Measurements from ENCODE around the gene TRIP10.
"Not testable (repeated sequence)": the region's sequence is repeated elsewhere in the genome, so short reads cannot be mapped to it uniquely, and the experiment has no call there.

Gene TRIP10

DNA sequence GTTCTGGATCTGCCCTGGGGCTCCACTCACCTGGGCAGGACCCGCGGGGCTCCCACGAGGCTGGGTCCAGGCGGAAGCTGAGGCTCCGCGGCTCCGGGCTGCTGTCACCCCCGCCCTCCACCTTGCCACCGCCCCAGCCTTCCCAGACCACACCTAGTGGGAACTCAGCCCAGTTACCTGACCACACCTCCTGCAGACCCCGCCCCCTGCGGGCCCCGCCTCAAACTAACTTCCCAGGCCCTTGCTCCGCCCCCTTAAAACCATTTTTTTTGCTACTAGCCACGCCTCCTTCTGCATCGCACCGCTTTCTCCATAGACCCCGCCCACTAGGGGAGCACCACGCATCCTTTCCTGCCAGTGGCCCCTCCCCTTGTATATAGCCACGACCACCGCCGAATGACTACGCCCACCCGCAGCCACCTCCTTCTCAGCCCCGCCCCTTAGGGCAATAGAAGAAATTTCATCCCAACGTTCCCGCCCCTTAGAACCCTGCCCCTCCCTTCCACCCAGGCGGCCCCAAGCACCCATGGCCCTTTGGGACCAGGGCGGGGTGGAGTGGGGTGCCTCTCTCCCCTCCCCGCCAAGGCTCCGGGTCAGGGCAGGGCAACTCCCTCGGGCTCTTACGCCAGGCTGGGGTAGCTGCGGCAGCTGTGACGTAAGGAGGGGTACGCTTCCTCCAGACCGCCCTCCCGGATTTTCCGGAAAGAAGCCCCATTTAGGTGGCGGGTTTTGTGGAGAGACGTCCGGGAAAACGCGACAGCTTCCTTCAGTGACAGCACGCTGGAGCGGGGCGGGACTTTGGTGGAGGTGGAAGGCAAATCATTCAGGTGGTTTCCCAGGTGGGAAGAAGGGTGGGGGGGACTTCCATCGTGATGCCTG lies 28.1 kb downstream of the TRIP10 start, which contains the start of gene SH2D3A:
Gene SH2D3A (minus strand): TSS at position 79 of the 879 bp plus-strand sequence. CDS start 3,687 bp downstream, outside the sequence.
- no peak for DNase-seq (ENCODE audit: low read depth)

DNA sequence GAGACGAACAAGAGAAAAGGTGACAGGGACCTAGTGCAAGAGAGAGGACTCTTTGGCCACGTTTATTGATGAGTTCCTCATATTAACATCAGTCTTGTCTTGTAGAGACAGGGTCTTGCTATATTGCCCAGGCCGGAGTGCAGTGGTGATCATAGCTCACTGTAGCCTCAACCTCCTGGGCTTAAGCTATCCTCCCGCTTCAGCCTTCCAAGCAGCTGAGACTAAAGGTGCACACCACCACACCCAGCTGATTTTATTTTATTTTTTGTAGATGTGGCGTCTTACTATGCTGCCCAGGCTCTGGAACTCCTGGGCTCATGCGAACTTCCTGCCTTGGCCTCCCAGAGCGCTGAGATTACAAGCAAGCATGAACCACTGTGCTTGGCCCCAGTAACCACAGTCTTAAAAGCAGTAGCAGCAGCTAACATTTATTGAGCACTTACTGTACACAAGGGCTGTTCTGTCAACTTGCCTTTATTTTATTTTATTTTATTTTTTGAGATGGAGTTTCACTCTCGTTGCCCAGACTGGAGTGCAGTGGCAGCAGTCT lies 28.8 kb downstream of the TRIP10 start:
- DNase-seq (ENCODE audit: low read depth) = no peak

DNA sequence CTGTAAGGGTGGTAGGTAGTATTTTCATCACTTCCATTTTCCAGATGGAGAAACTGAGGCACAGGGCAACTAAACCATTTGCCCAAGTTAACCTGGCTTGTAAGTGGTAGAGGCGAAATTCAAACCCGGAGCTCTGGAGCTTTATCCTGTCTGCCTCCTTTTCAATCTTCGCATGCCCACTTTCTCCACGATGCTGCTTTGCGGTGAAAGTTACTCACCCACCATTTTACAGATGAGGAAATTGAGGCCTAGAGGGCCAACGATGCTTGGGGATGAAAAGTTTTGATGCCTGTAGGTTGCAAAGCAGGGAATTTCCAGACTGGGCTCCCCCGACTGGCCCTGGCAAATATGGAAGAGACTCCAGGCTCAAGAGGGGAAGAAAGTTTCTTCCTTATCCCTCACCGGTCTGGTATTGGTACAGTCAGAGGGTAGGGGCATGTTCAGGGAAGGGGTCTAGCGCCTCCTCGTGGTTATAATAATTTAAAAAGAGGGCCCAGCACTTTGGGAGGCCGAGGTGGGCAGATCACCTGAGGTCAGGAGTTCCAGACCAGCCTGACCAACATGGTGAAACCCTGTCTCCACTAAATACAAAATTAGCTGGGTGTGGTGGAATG lies 29.6 kb downstream of the TRIP10 start:
- DNase-seq (ENCODE audit: low read depth) = no peak

DNA sequence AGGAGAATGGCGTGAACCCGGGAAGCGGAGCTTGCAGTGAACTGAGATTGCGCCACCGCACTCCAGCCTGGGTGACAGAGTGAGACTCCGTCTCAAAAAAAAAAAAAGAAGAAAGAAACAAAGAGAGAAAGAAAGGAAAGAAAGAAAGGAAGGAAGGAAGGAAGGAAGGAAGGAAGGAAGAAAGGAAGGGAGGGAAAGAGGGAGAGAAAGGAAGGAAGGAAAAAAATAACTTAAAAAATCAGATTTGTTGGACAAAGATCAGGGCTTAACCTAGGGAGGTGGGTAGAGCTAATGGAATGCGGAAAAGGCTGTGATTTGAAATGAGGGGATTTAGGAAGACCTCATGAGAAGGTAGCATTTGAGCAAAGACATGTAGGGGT lies 32.2 kb downstream of the TRIP10 start:
- DNase-seq (ENCODE audit: low read depth) = not testable (repeated sequence)

DNA sequence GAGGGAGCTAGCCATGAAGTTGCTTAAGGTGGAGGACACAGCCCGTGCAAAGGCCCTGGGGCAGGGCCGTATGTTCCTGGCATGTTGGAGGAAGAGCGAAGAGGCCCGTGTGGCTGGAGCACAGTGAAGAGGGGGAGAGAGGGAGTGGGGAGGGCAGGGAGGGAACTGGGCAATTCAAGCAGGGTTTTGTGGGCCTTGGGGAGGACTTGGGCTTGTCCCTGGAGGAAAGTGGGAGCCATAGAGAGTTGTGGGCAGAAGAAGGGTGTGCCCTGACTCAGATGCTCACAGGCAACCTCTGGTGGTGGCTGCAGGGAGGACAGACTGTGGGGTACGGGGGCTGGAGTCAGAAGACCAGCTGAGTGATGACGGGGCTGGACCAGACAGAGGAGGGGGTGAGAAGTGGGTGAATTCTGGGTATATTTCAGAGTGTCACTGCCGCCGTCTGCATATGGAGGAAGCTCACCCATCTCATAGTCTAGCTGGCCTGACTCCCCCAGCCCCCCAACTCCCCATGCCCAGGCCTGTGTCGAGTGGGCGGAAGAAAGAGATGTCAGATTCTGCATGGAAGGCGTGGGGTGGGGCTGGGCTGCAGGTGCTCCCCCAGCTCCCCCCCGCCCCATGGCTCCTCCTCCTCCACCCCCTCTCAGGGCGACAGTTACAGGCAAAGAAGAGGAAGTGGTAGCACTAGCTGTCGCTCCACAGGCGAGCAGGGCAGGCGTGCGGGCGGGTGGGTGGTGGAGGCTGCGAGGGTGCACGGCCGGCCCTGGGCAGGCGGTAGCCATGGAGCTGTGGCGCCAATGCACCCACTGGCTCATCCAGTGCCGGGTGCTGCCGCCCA lies 32.8 kb downstream of the TRIP10 start, which contains the start of gene VAV1:
Gene VAV1 (plus strand): TSS at position 681 of the 838 bp plus-strand sequence. CDS start 100 bp downstream, at position 781.
- no peak for DNase-seq (ENCODE audit: low read depth)

DNA sequence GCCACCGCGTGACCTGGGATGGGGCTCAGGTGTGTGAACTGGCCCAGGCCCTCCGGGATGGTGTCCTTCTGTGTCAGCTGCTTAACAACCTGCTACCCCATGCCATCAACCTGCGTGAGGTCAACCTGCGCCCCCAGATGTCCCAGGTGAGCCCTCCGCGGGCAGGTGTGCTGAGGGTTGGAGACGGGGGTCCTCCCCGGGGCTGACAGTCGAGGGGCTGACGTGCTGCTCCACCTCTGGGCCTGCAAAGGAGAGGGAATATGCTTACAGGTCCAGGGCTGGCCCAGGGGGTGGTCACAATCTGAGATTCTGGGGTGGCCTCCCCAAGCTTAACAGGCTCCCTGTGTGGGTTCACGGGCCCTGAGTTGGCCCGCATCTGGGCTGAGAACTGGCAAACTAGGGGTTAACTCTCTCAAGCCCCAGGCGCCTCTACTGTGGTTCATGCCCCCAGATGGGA lies 33.4 kb downstream of the TRIP10 start:
- DNase-seq (ENCODE audit: low read depth) = no peak

DNA sequence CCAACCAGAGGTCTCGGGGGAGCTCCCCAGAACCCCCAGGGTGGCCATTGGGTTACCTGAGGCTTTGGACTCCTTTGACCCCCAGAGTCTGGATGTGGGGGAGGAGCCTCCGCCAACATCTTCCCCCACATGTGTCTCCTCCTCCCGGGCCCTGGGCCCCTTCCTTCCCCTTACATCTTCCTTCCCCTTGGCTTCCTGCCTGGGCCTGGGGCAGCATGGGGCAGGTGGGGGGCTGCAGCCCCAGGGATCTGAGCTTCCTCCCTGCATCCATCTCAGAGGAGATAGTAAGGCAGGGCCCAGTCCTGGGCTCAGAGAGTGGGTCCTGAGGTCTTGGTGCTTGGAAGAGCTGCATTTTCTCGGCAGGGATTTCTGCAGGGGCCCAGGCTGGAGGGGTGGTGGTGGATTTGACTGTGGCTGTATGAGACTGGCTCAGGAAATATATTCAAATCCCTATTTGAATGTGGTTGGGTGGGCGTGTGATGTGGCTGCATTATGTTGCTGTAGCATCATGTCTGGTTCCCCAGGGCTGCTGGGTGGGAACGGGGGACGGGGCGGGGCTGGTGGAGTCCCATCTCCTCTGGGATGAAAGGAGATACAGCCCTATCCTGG lies 33.9 kb downstream of the TRIP10 start:
- DNase-seq (ENCODE audit: low read depth) = no peak

DNA sequence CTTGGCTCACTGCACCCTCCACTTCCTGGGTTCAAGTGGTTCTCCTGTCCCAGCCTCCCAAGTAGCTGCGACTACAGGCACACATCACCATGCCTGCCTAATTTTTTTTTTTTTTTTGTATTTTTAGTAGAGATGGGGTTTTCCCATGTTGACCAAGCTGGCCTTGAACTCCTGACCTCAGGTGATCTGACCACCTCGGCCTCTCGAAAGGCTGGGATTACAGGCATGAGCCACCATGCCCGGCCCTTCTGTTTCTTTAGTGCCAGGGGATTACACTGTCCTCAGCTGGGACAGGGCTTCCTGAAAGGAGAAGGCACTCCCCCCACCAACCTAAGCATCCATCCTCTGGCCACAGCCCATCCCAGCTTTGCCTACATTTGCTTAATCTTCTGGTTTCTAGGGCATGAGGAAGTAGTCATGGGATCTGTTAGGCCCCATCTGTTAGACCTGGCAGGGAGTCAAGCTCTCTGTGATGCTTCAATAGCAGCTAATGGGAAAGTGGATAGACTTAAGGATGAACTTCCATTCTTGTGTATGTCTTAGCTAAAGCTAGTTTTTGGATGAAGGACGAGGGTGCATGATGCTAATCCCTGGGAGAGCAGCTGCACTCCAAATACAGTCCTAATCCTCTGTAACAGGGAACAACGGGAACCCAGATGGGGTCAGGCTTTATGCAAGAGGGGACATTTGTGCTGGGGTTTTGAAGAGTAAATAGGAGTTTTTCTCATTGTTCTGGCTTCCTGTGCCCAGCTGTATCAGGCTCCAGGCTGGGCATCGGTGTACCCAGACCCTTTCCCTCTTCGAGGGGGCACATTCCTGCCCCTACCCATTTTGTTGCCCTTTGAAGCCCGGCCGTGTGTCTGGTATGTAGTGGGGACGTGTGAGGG lies 35.6 kb downstream of the TRIP10 start:
- no peak for DNase-seq (ENCODE audit: low read depth)

DNA sequence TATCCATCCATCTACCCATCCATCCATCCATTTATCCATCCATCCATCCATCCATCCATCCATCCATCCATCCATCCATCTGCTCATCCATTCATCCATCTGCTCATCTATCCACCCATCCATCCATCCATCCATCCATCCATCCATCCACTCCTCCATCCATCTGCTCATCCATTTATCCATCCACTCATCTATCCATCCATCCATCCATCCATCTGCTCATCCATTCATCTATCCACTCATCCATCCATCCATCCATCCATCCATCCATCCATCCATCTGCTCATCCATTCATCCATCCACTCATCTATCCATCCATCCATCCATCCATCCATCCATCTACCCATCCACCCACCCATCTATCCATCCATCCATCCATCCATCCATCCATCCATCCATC lies 36.6 kb downstream of the TRIP10 start:
- DNase-seq (ENCODE audit: low read depth) = not testable (repeated sequence)

DNA sequence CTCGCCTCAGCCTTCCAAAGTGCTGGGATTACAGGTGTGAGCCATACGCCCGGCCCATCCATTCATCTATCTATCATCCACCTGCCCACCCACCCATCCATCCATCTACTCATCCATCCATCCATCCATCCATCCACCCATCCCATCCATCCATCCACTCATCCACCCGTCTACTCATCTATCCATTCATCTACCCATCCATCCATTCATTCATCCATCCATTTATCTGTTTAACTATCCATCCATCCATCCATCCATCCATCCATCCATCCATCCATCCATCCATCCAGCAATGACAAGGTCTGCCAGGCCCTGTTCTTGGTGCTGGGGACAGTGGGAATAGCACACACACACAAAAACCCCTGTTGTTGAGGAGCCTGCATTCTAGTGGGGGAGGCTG lies 37.5 kb downstream of the TRIP10 start:
- DNase-seq (ENCODE audit: low read depth) = no peak

DNA sequence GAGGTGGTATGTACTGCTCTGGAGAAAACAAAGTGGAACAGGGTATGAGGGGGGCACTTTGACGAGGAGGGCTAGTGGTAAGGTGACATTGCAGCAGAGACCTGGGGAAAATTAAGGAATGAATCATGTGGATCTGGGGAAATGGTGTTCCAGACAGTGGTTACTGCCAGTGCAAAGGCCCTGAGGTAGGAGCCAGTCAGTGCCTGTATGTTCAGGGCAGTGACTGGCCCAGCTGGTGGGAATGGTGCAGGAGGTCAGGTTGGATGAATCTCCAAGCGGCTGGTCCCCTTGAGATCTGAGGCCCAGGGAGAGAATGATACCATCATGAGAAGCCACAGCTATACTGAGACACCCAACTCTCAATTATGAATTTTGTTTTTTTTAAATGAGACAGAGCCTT lies 38.0 kb downstream of the TRIP10 start:
- no peak for DNase-seq (ENCODE audit: low read depth)

DNA sequence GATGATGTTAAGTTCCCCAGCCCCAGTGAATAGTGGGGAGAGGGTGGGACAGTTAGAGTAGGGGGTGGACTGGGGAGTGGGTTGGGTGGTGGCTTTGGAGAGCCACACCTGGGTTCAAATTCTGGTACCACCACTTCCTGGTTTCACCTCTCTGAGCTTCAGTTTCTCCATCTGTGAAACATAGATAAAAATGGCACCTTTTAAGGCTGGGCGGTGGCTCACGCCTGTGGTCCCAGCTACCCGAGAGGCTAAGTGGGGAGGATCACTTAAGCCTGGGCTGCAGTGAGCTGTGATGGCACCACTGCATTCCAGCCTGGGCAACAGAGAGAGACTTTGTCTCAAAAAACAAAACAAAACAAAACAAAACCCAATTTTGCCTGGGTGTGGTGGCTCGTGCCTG lies 38.9 kb downstream of the TRIP10 start:
- no peak for DNase-seq (ENCODE audit: low read depth)

DNA sequence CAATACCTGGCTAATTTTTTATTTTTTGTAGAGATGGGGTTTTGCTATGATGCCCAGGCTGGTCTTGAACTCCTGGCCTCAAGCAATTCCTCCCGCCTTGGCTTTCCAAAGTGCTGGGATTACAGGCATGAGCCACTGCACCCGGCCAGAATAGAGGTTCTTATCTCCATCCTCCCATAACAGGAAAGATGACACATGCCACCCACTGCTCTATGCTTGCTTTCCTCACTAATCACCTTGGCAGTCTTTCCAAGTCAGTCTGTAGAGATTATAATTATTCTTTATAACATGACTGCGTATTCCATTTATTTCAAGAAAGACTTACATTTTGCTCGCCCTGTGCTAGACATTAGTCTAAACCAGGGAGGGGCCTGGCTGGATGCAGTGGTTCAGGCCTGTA lies 39.7 kb downstream of the TRIP10 start:
- no peak for DNase-seq (ENCODE audit: low read depth)

DNA sequence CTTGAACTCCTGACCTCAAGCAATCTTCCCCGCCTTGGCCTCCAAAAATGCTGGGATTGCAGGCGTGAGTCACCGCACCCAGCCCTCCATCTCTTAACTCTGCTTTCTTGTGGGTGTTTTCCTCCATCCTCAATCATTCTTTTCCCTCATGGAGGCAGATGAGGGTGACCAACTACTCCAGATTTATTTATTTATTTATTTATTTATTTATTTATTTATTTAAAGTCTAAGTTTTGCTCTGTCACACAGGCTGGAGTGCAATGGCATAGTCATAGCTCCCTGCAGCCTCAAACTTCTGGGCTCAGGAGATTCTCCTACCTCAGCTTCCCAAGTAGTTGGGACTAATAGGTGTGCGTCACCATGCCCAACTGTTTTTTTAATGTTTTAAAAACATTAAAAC lies 47.9 kb downstream of the TRIP10 start:
- no peak for DNase-seq (ENCODE audit: low read depth)

DNA sequence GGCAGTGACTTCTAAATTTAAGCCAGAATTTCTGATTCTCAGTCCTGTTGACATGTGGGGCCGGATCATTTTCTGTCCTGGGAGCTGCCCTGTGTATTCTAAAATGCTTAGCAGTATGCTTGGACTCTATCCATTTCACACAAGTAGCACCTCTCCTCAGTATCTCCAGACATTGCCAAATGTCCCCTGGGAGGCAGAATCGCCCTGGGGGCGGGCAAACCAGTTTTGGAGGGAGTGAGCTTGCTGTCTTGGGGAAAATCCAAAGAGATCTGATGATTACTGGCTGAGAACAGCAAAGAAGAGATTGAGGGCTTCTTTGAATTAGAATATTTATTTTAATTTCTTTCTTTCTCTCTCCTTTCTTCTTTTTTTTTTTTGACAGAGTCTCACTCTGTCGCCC lies 49.4 kb downstream of the TRIP10 start:
- DNase-seq (ENCODE audit: low read depth) = no peak

DNA sequence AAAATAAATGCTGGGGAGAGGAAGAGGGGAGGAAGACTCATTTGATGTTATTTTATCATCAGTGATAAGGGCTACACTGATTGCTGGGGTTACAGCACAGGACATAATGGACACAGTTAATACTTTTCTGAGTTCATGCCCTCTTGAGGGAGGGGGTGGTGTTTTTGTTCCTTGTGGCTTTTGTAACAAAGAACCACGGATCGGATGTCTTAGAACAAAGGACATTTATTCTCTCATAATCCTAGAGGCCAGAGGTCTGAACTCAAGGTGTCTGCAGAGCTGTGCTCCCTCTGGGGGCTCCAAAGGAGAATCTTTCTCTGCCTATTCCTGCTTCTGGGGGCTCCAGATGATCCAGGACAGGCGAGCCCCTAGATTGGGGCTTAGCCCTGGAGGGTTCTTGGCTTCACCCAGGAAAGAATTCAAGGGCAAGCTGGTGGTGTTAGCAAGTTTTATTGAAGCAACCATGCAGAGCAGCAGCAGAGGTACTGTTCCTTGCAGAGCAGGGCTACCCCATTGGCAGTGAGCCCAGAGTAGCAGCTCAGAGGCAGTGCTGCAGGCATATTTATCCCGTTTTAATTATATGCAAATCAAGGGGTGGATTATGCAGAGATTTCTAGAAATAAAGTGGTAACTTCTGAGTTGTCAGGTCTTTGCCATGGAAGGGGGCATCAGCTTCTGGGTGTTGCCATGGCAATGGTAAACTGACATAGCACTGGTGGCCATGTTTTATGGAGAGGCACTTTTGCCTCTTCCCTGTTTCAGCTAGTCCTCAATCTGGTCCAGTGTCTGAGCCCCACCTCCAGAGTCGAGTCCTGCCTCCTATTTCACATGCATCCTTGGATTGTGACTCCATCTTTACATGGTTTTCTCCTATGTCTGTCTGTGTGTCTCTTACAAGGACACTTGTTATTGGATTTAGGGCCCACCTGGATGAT lies 51.0 kb downstream of the TRIP10 start:
- DNase-seq (ENCODE audit: low read depth) = no peak

DNA sequence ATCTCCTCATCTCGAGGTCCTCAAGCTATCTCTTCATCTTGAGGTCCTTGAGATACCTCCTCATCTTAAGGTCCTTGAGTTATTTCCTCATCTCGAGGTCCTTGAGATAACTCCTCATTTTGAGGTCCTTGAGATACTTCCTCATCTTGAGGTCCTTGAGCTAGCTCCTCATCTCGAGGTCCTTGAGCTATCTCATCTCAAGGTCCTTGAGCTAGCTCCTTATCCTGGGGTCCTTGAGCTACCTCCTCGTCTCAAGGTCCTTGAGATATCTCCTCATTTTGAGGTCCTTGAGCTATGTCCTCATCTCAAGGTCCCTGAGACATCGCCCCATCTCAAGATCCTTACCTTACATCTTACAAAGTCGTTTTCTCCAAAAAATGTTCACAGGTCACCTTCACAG lies 51.8 kb downstream of the TRIP10 start:
- DNase-seq (ENCODE audit: low read depth) = no peak

DNA sequence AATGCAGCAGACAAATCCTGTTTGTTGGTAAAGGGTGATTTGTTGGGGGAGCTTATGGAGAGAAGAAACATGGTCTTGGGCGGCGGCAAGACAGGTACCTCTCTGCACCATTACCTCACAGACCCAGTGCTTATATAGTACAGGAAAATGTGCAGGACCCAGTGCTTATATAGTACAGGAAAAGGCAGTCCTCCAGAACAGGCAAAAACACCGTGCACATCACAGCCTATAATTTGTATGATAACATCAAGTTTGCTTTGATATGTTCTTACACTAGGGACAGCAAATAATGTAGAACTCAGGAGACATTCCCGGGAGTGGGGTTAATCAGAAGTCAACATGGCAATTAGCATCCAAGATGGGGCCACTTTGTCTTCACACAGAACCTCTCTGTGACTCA lies 53.9 kb downstream of the TRIP10 start:
- DNase-seq (ENCODE audit: low read depth) = no peak

DNA sequence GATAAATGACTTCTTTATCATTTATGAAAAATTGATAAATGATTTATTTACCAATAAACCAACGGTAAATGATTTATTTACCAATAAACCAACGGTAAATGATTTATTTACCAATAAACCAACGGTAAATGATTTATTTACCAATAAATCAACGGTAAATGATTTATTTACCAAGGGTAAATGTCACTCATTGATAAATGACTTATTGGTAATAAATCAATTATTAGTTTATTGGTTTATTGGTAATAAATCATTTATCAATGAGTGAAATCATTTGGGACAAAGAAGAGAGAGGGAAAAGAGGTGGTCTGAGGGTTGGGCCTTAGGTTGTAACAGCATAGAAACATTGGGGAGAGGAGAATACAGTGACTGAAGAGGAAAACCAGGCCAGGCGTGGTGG lies 54.5 kb downstream of the TRIP10 start:
- DNase-seq (ENCODE audit: low read depth) = no peak

Data from GM04504 (cell line).